GM21717 (cell line): ENCODE measurements around the gene LDB1.

Experiments used
- ATAC-seq: cut with Tn5 transposase; IDR thresholded peaks from one replicate; pipeline ENCODE4 v1.9.1; 2021; ENCODE audit warnings: mild to moderate bottlenecking, moderate library complexity; ENCODE audit not compliant: unreplicated experiment

The LDB1 gene

GRCh38 chr10:102135956-102136526, 15.9 kb upstream of the LDB1 start:
- no peak for ATAC-seq

- no peak for ATAC-seq
Observed at GRCh38 chr10:102134416-102134815, 14.2 kb upstream of the LDB1 start.

- no peak for ATAC-seq
Observed at GRCh38 chr10:102133373-102134195, 13.4 kb upstream of the LDB1 start.

GRCh38 chr10:102132563-102133372, 12.6 kb upstream of the LDB1 start, which contains the start of gene PPRC1:
Gene PPRC1 (plus strand): TSS chr10:102133040. CDS start chr10:102133069, 29 bp downstream.
- ATAC-seq: peak; percentile 90

GRCh38 chr10:102132193-102132562, 12.0 kb upstream of the LDB1 start:
- ATAC-seq: no peak

GRCh38 chr10:102131286-102132170, 11.4 kb upstream of the LDB1 start:
- ATAC-seq: no peak

- no peak for ATAC-seq
Observed at GRCh38 chr10:102123223-102123622, 3.1 kb upstream of the LDB1 start.

- no peak for ATAC-seq
Observed at GRCh38 chr10:102122450-102122849, 2.3 kb upstream of the LDB1 start.

GRCh38 chr10:102121739-102122372, 1.7 kb upstream of the LDB1 start:
- ATAC-seq: no peak

GRCh38 chr10:102120991-102121738, 997 bp upstream of the LDB1 start:
- ATAC-seq: no peak

- ATAC-seq: no peak
Observed at GRCh38 chr10:102119417-102120141, 589 bp downstream of the LDB1 start.

GRCh38 chr10:102118867-102119266, 1.3 kb downstream of the LDB1 start:
- ATAC-seq: no peak

GRCh38 chr10:102117391-102118159, 2.6 kb downstream of the LDB1 start:
- no peak for ATAC-seq

GRCh38 chr10:102116656-102117055, 3.5 kb downstream of the LDB1 start:
- ATAC-seq: no peak

- ATAC-seq: no peak
Observed at GRCh38 chr10:102115775-102116174, 4.4 kb downstream of the LDB1 start.

GRCh38 chr10:102114861-102115618, 5.1 kb downstream of the LDB1 start:
- peak; percentile 60 for ATAC-seq
